Tibial nerve (tissue), 4 donors: ENCODE data around the gene GNAT2. TPM values are rescaled to one million over a fixed set of nuclear protein-coding genes. Genes with fewer than 3 reads are reported as not detected.

ENCODE experiments used
- DNase-seq, 2 donors: peaks; one replicate each; pipeline ENCODE4 v3.0.0-alpha.2; 2019; ENCODE audit warnings: low spot score in 2 of 2
- H3K27ac ChIP-seq, 4 donors: fragments of 200-600 bp; sonication (generic) in 3 of 4; one replicate each; pipeline ENCODE4 v1.5.1; 2017 to 2019; ENCODE audit warnings: mild to moderate bottlenecking in 1 of 4
- H3K27me3 ChIP-seq, 2 donors: fragments of 200-600 bp; sonication (generic) in 1 of 2; one replicate each; pipeline versions ENCODE4 v1.5.1 to v1.6.0; 2017 to 2019
- H3K36me3 ChIP-seq, 3 donors: fragments of 200-600 bp; sonication (generic); one replicate each; pipeline ENCODE4 v1.5.1; 2018 to 2019
- H3K4me1 ChIP-seq, 4 donors: fragments of 200-600 bp; sonication (generic) in 3 of 4; one replicate each; pipeline ENCODE4 v1.5.1; 2017 to 2019
- H3K4me3 ChIP-seq, 4 donors: fragments of 200-600 bp; sonication (generic) in 3 of 4; one replicate each; pipeline ENCODE4 v1.5.1; 2017 to 2019; ENCODE audit warnings: mild to moderate bottlenecking in 1 of 4, moderate library complexity in 1 of 4
- H3K9me3 ChIP-seq, 4 donors: fragments of 200-600 bp; sonication (generic) in 3 of 4; one replicate each; pipeline ENCODE4 v1.5.1; 2017 to 2019
- CTCF ChIP-seq, 5 experiments: fragments of 200-600 bp in 3 of 5; fragments of 450-650 bp in 2 of 5; sonication (generic) in 3 of 5; IDR thresholded peaks; one replicate each; pipeline ENCODE4 v1.5.1; 2016 to 2019; ENCODE audit warnings: antibody characterized with exemption in 5 of 5, mild to moderate bottlenecking in 3 of 5, moderate library complexity in 2 of 5
- EP300 ChIP-seq, 2 donors: sonication (generic); formaldehyde crosslinking; IDR thresholded peaks; one replicate each; pipeline ENCODE4 v1.6.1; 2017; ENCODE audit warnings: antibody characterized with exemption in 2 of 2, mild to moderate bottlenecking in 1 of 2
- POLR2A ChIP-seq, 2 donors: fragments of 450-650 bp; IDR thresholded peaks; one replicate each; pipeline ENCODE4 v1.6.1; 2017; ENCODE audit warnings: antibody characterized with exemption in 2 of 2, mild to moderate bottlenecking in 2 of 2, moderate library complexity in 2 of 2
- WGBS, 2 donors: methylation state at CpG; one replicate each; pipeline ENCODE4 v1.1.5; 2018; 5-methylcytosine and 5-hydroxymethylcytosine counted together
- total RNA-seq, 4 donors: library from RNA; depleted of rRNA; stranded (reverse); fragments of >200 nt; gene quantifications; one replicate each; pipeline ENCODE4 v1.1.0, GENCODE V29; 2016

GNAT2 gene
- total RNA-seq, 4 donors from 2014 or later, result not detected

- Histone ChIP-seq H3K4me1 (peaks cover 0 to 22% (median 7%) of the 10 kb centered on the region in 4 donors), H3K27me3 (no peaks in the 10 kb centered on the region), H3K36me3 (peaks cover 0 to 45% (median 11%) of the 10 kb centered on the region in 3 donors), H3K9me3 (no peaks in the 10 kb centered on the region), H3K27ac (peak overlapping the region in 1 of 4 donors; percentile 44), H3K4me3 (no peak overlapping the region)
- 48 to 49% methylated on average over 5 of the region's 5 CpGs for WGBS, 2 donors
- peak in 1 of 2 donors; percentile 18 for DNase-seq
- TF ChIP-seq CTCF (IDR thresholded peaks at IDR 0.05), result no peak
- no peak for TF ChIP-seq POLR2A (IDR thresholded peaks at IDR 0.05)
- no peak for TF ChIP-seq EP300 (IDR thresholded peaks at IDR 0.05)
Observed at GRCh38 chr1:109632671-109633346, 13.4 kb upstream of the GNAT2 start.

GRCh38 chr1:109631513-109632505 is 12.4 kb upstream of the GNAT2 start:
- peak in 1 of 2 donors; percentile 4 for DNase-seq
- H3K36me3 ChIP-seq, result peaks cover 0 to 55% (median 15%) of the 10 kb centered on the region in 3 donors
- H3K4me3 ChIP-seq, result no peak overlapping the region
- TF ChIP-seq EP300 (IDR thresholded peaks at IDR 0.05) (no peak), CTCF (IDR thresholded peaks at IDR 0.05) (no peak), POLR2A (IDR thresholded peaks at IDR 0.05) (no peak)
- WGBS, 2 donors, result 75 to 78% methylated on average over 12 to 14 of the region's 16 CpGs
- no peaks in the 10 kb centered on the region for H3K9me3 ChIP-seq
- no peak overlapping the region for H3K27ac ChIP-seq
- peaks cover 0 to 22% (median 7%) of the 10 kb centered on the region in 4 donors for H3K4me1 ChIP-seq
- H3K27me3 ChIP-seq, result no peaks in the 10 kb centered on the region

GRCh38 chr1:109630898-109631512 is 11.6 kb upstream of the GNAT2 start:
- WGBS, 2 donors, result 95 to 97% methylated on average over 10 to 13 of the region's 14 CpGs
- Histone ChIP-seq H3K27ac (no peak overlapping the region), H3K4me3 (no peak overlapping the region), H3K27me3 (no peaks in the 10 kb centered on the region), H3K4me1 (peaks cover 0 to 16% (median 3%) of the 10 kb centered on the region in 4 donors), H3K36me3 (peaks cover 0 to 63% (median 15%) of the 10 kb centered on the region in 3 donors), H3K9me3 (no peaks in the 10 kb centered on the region)
- TF ChIP-seq EP300 (IDR thresholded peaks at IDR 0.05) (no peak), CTCF (IDR thresholded peaks at IDR 0.05) (no peak), POLR2A (IDR thresholded peaks at IDR 0.05) (no peak)
- DNase-seq, result peak in 1 of 2 donors; percentile 2

GRCh38 chr1:109630081-109630897 is 10.9 kb upstream of the GNAT2 start:
- Histone ChIP-seq H3K4me3 (no peak overlapping the region), H3K9me3 (no peaks in the 10 kb centered on the region), H3K27me3 (no peaks in the 10 kb centered on the region), H3K27ac (no peak overlapping the region), H3K4me1 (peaks cover 0 to 20% (median 0%) of the 10 kb centered on the region in 4 donors), H3K36me3 (peaks cover 0 to 70% (median 15%) of the 10 kb centered on the region in 3 donors)
- 72 to 82% methylated on average over 26 to 28 of the region's 30 CpGs for WGBS, 2 donors
- DNase-seq, result peak in 1 of 2 donors; percentile 21
- TF ChIP-seq POLR2A (IDR thresholded peaks at IDR 0.05) (no peak), CTCF (IDR thresholded peaks at IDR 0.05) (peak in 3 of 5 experiments; percentile 41 to 63 (median 48))
